ENCODE data around the gene GRK5. TPM values are rescaled to one million over a fixed set of nuclear protein-coding genes. Genes with fewer than 3 reads are reported as not detected.

The GRK5 gene
- total and polyA plus RNA-seq, 9 of the 15 experiments (the other 6 are each of a cell fraction or from before 2014, with no cell fraction given): 0.46 to 0.83 (median 0.67) TPM; not detected in 2

GRCh38 chr10:119416855-119417254 lies 209.5 kb downstream of the GRK5 start (continued):
- TF ChIP-seq ZNF280B (CRISPR knock-in tag; IDR thresholded peaks at IDR 0.05) (no peak), ATF2 (CRISPR knock-in tag; IDR thresholded peaks at IDR 0.05) (no peak), CBFA2T2 (conservative IDR thresholded peaks at IDR 0.05) (no peak), ELF1 (tag; IDR thresholded peaks at IDR 0.05) (no peak), SMC3 (conservative IDR thresholded peaks at IDR 0.05; ENCODE audit: insufficient read depth, low read depth, low read length) (peak; percentile 81), PRMT5 (CRISPR knock-in tag; IDR thresholded peaks at IDR 0.05) (no peak)

GRCh38 chr10:119417852-119418251 lies 210.5 kb downstream of the GRK5 start:
- H3K9ac ChIP-seq (ENCODE audit: insufficient read depth in 1 of 2, low read depth in 2 of 2, low read length in 2 of 2): no peak overlapping the region

More at GRCh38 chr10:119417852-119418251, 210.5 kb downstream of the GRK5 start:
- no peak overlapping the region for H3K4me2 ChIP-seq (ENCODE audit: insufficient read depth, low read length)
- CTCF ChIA-PET (ENCODE audit: low intra/inter-chr PET ratio): interaction anchor here (0.6 to 2.6 kb wide), 2 partner anchors 127 to 219 kb away, joined by 3 to 21 read pairs; no protein-coding TSS in a partner anchor
- no peak for ATAC-seq
- peaks cover 0 to 4% of the 10 kb centered on the region in 2 experiments; a peak in 1 of 5 replicates for H3K4me1 ChIP-seq (replicated peaks in 1 of 2; ENCODE audit: control insufficient read depth in 2 of 2, insufficient read depth in 2 of 2, low read length in 2 of 2)
- intact Hi-C loops (cut with micrococcal nuclease) (loop anchor here (2.0 to 5.0 kb wide), 3 partner anchors 126 to 219 kb away; partner anchors contain the start of gene GRK5), in situ Hi-C loops (cut with MboI) (loop anchor here (5.0 kb wide), 1 partner anchor 216 kb away; no protein-coding TSS in a partner anchor)
- no peak overlapping the region for H2AFZ ChIP-seq (ENCODE audit: low read depth, low read length)
- WGBS (ENCODE audit: insufficient coverage, low coverage, missing lambda C conversion rate): 12% methylated on average over 9 of the region's 9 CpGs
- no peaks in the 10 kb centered on the region for H3K36me3 ChIP-seq (ENCODE audit: control insufficient read depth, insufficient read depth, low read length)
- 0 out of 2 replicates have a peak, but pooled peaks cover 5% of the 10 kb centered on the region for H4K20me1 ChIP-seq (replicated peaks; ENCODE audit: control insufficient read depth, insufficient read depth, low read length)
- H3K9me1 ChIP-seq (ENCODE audit: control insufficient read depth, insufficient read depth, low read length): no peaks in the 10 kb centered on the region
- no peak for DNase-seq (ENCODE audit: extremely low read depth in 1 of 4, low spot score in 3 of 4)
- no peak overlapping the region for H3K4me3 ChIP-seq
- H3K27ac ChIP-seq (ENCODE audit: extremely low read depth, low read depth, low read length): no peak overlapping the region
- no peak for TF ChIP-seq ZBED1 (IDR thresholded peaks at IDR 0.05)
- no peak for TF ChIP-seq ATF3 (IDR thresholded peaks at IDR 0.05)
- no peak for TF ChIP-seq ATF3 (CRISPR knock-in tag; conservative IDR thresholded peaks at IDR 0.05)
- TF ChIP-seq ZBTB33 (CRISPR knock-in tag; IDR thresholded peaks at IDR 0.05): no peak
- no peak for TF ChIP-seq HDAC3 (IDR thresholded peaks at IDR 0.05; ENCODE audit: borderline replicate concordance, partially characterized antibody)
- no peak for TF ChIP-seq ZNF699 (CRISPR knock-in tag; IDR thresholded peaks at IDR 0.05; ENCODE audit: insufficient replicate concordance)
- no peak for TF ChIP-seq HMBOX1 (IDR thresholded peaks at IDR 0.05)
- peaks cover 0 to 28% of the 10 kb centered on the region in 2 experiments; a peak in 3 of 5 replicates for H3K27me3 ChIP-seq (ENCODE audit: control insufficient read depth in 2 of 2, insufficient read depth in 2 of 2, low read length in 2 of 2)
- POLR2A ChIA-PET: no interaction called here
- no peaks in the 10 kb centered on the region for H3K79me2 ChIP-seq (ENCODE audit: control insufficient read depth, insufficient read depth, low read length)
- no peaks in the 10 kb centered on the region for H3K9me3 ChIP-seq (replicated peaks; ENCODE audit: control insufficient read depth, insufficient read depth, low read depth, low read length)
- FAIRE-seq: no peak
- no TSS peak for BruUV-seq (replicated peaks)

Data from K562 (cell line).